Subcutaneous abdominal adipose tissue (tissue), 5 donors: Measurements from ENCODE around the gene LTBP2.
A peak's percentile ranks its signal among the peaks of the same experiment; 100 is the strongest.

Experiments used
- H3K27ac ChIP-seq: one replicate; pipeline ENCODE4 v1.7.0; 2013; ENCODE audit warnings: low read depth, mild to moderate bottlenecking, inconsistent platforms, low read length, moderate library complexity
- H3K27me3 ChIP-seq, 5 donors: one replicate each; pipeline ENCODE4 v1.7.0; 2013; ENCODE audit warnings: low read length in 5 of 5, inconsistent platforms in 1 of 5; ENCODE audit not compliant: control insufficient read depth in 5 of 5, insufficient read depth in 4 of 5
- H3K36me3 ChIP-seq, 5 donors: one replicate each; pipeline ENCODE4 v1.7.0; 2013; ENCODE audit warnings: low read length in 5 of 5; ENCODE audit not compliant: control insufficient read depth in 5 of 5, insufficient read depth in 5 of 5
- H3K4me1 ChIP-seq, 5 donors: one replicate each; pipeline ENCODE4 v1.7.0; 2013; ENCODE audit warnings: low read length in 5 of 5, mild to moderate bottlenecking in 3 of 5, moderate library complexity in 1 of 5; ENCODE audit not compliant: control insufficient read depth in 5 of 5, insufficient read depth in 5 of 5
- H3K4me3 ChIP-seq, 5 donors: one replicate each; pipeline ENCODE4 v1.7.0; 2013; ENCODE audit warnings: low read length in 5 of 5, low read depth in 1 of 5
- H3K9ac ChIP-seq, 5 donors: one replicate each; pipeline ENCODE4 v1.7.0; 2013; ENCODE audit warnings: low read length in 5 of 5, mild to moderate bottlenecking in 4 of 5, moderate library complexity in 3 of 5
- H3K9me3 ChIP-seq, 5 donors: one replicate each; pipeline ENCODE4 v1.7.0; 2013; ENCODE audit warnings: low read length in 5 of 5; ENCODE audit not compliant: control insufficient read depth in 5 of 5
- donor health status: healthy.
- donor health status: healthy.
- donor health status: healthy.
- donor health status: healthy.
- donor health status: healthy.

Gene LTBP2

GRCh38 chr14:74548881-74549280 is 63.2 kb downstream of the LTBP2 start:
- H3K36me3 ChIP-seq: peaks cover 0 to 17% (median 3%) of the 10 kb centered on the region in 5 donors
- no peak overlapping the region for H3K9ac ChIP-seq
- no peaks in the 10 kb centered on the region for H3K9me3 ChIP-seq
- H3K4me3 ChIP-seq: no peak overlapping the region
- H3K27me3 ChIP-seq: no peaks in the 10 kb centered on the region
- peak overlapping the region; percentile 52 for H3K27ac ChIP-seq
- H3K4me1 ChIP-seq: peaks cover 14 to 50% (median 43%) of the 10 kb centered on the region in 5 donors

GRCh38 chr14:74547331-74547927 is 64.6 kb downstream of the LTBP2 start:
- Histone ChIP-seq H3K4me1 (peaks cover 9 to 36% (median 32%) of the 10 kb centered on the region in 5 donors), H3K27ac (no peak overlapping the region), H3K9me3 (no peaks in the 10 kb centered on the region), H3K9ac (no peak overlapping the region), H3K27me3 (no peaks in the 10 kb centered on the region), H3K36me3 (peaks cover 0 to 18% (median 3%) of the 10 kb centered on the region in 5 donors), H3K4me3 (no peak overlapping the region)

GRCh38 chr14:74546416-74546815 is 65.6 kb downstream of the LTBP2 start:
- Histone ChIP-seq H3K9me3 (no peaks in the 10 kb centered on the region), H3K4me3 (no peak overlapping the region), H3K36me3 (peaks cover 0 to 22% (median 3%) of the 10 kb centered on the region in 5 donors), H3K27me3 (no peaks in the 10 kb centered on the region), H3K9ac (no peak overlapping the region), H3K4me1 (peaks cover under 1 to 26% (median 21%) of the 10 kb centered on the region in 5 donors), H3K27ac (no peak overlapping the region)

- Histone ChIP-seq H3K9me3 (no peaks in the 10 kb centered on the region), H3K27ac (no peak overlapping the region), H3K36me3 (peaks cover 0 to 22% (median 3%) of the 10 kb centered on the region in 5 donors), H3K9ac (no peak overlapping the region), H3K4me1 (peaks cover 0 to 22% (median 14%) of the 10 kb centered on the region in 5 donors), H3K4me3 (no peak overlapping the region), H3K27me3 (no peaks in the 10 kb centered on the region)
Observed at GRCh38 chr14:74545386-74545785, 66.7 kb downstream of the LTBP2 start.

GRCh38 chr14:74543771-74544438 is 68.1 kb downstream of the LTBP2 start:
- H3K27ac ChIP-seq: no peak overlapping the region

GRCh38 chr14:74542056-74542685 is 69.9 kb downstream of the LTBP2 start:
- no peaks in the 10 kb centered on the region for H3K27me3 ChIP-seq
- no peak overlapping the region for H3K9ac ChIP-seq
- no peak overlapping the region for H3K4me3 ChIP-seq
- peaks cover 0 to 12% (median 7%) of the 10 kb centered on the region in 5 donors for H3K4me1 ChIP-seq
- H3K36me3 ChIP-seq: peaks cover 0 to 22% (median 3%) of the 10 kb centered on the region in 5 donors
- H3K27ac ChIP-seq: no peak overlapping the region
- H3K9me3 ChIP-seq: no peaks in the 10 kb centered on the region

More at GRCh38 chr14:74543771-74544438, 68.1 kb downstream of the LTBP2 start:
- no peak overlapping the region for H3K9ac ChIP-seq
- H3K36me3 ChIP-seq: peaks cover 0 to 22% (median 3%) of the 10 kb centered on the region in 5 donors
- H3K4me1 ChIP-seq: peaks cover 0 to 14% (median 10%) of the 10 kb centered on the region in 5 donors
- no peaks in the 10 kb centered on the region for H3K27me3 ChIP-seq
- H3K9me3 ChIP-seq: no peaks in the 10 kb centered on the region
- no peak overlapping the region for H3K4me3 ChIP-seq

- Histone ChIP-seq H3K36me3 (peaks cover 0 to 19% (median 3%) of the 10 kb centered on the region in 5 donors), H3K9ac (no peak overlapping the region), H3K4me3 (no peak overlapping the region), H3K27me3 (no peaks in the 10 kb centered on the region), H3K9me3 (no peaks in the 10 kb centered on the region), H3K4me1 (peaks cover 0 to 12% (median 7%) of the 10 kb centered on the region in 5 donors), H3K27ac (no peak overlapping the region)
Observed at GRCh38 chr14:74541225-74541624, 70.8 kb downstream of the LTBP2 start.

GRCh38 chr14:74539503-74539902 is 72.5 kb downstream of the LTBP2 start:
- H3K9me3 ChIP-seq: no peaks in the 10 kb centered on the region
- H3K4me3 ChIP-seq: no peak overlapping the region
- no peak overlapping the region for H3K9ac ChIP-seq
- H3K36me3 ChIP-seq: peaks cover 0 to 5% (median 0%) of the 10 kb centered on the region in 5 donors
- H3K4me1 ChIP-seq: peaks cover 0 to 12% (median 7%) of the 10 kb centered on the region in 5 donors
- no peak overlapping the region for H3K27ac ChIP-seq
- no peaks in the 10 kb centered on the region for H3K27me3 ChIP-seq

GRCh38 chr14:74538411-74539391 is 73.3 kb downstream of the LTBP2 start:
- Histone ChIP-seq H3K27ac (no peak overlapping the region), H3K27me3 (no peaks in the 10 kb centered on the region)

More at GRCh38 chr14:74538411-74539391, 73.3 kb downstream of the LTBP2 start:
- peaks cover 0 to 12% (median 7%) of the 10 kb centered on the region in 5 donors for H3K4me1 ChIP-seq
- H3K36me3 ChIP-seq: peaks cover 0 to 6% (median 0%) of the 10 kb centered on the region in 5 donors
- no peak overlapping the region for H3K9ac ChIP-seq
- H3K9me3 ChIP-seq: no peaks in the 10 kb centered on the region
- no peak overlapping the region for H3K4me3 ChIP-seq
